H1 (cell line): ENCODE measurements around the gene MBNL1. TPM values are rescaled to one million over a fixed set of nuclear protein-coding genes. Genes with fewer than 3 reads are reported as not detected.

Experiments used
- CTCF ChIA-PET: fragments of 300-600 bp; sonication (Branson Sonifier 250); formaldehyde crosslinking; loops from one replicate; lab custom pipeline; 2021; ENCODE audit not compliant: partially characterized antibody; lab: Charles Lee
- POLR2A ChIA-PET: fragments of 300-600 bp; sonication (Branson Sonifier 250); formaldehyde crosslinking; loops from one replicate; lab custom pipeline; 2021; ENCODE audit warnings: inconsistent platforms; ENCODE audit not compliant: partially characterized antibody; lab: Charles Lee
- DNase-seq, 2 experiments: peaks; one replicate each; pipeline versions ENCODE4 v3.0.0 to v3.0.0-alpha.2; 2010 to 2022; ENCODE audit warnings: low spot score in 2 of 2, low read depth in 1 of 2, mixed read lengths in 1 of 2
- FAIRE-seq: peaks from 2 replicates; lab custom pipeline; 2011; peaks lifted over from hg19 to GRCh38; lab: Jason Lieb, UNC
- H2AFZ ChIP-seq: 2 replicates; pipeline ENCODE4 v1.8.1; 2012; ENCODE audit warnings: low read length, inconsistent platforms
- H2AK5ac ChIP-seq: 2 replicates; pipeline ENCODE4 v1.6.1; 2013; ENCODE audit warnings: low read depth, low read length
- H2BK120ac ChIP-seq: replicated peaks from 2 replicates; pipeline ENCODE3; 2013; ENCODE audit warnings: low read depth, low read length, inconsistent platforms
- H2BK12ac ChIP-seq: 2 replicates; pipeline ENCODE4 v1.6.1; 2013; ENCODE audit warnings: low read depth, low read length
- H2BK15ac ChIP-seq: 2 replicates; pipeline ENCODE4 v1.6.1; 2013; ENCODE audit warnings: low read length
- H2BK20ac ChIP-seq: 2 replicates; pipeline ENCODE4 v1.6.1; 2013; ENCODE audit warnings: low read length
- H2BK5ac ChIP-seq: 2 replicates; pipeline ENCODE4 v1.6.1; 2013; ENCODE audit warnings: low read depth, low read length
- H3K14ac ChIP-seq: 2 replicates; pipeline ENCODE4 v1.6.1; 2013; ENCODE audit warnings: inconsistent platforms; ENCODE audit not compliant: insufficient read length
- H3K18ac ChIP-seq: 2 replicates; pipeline ENCODE4 v1.6.1; 2013; ENCODE audit warnings: low read length; ENCODE audit errors: extremely low read depth
- H3K23ac ChIP-seq: 2 replicates; pipeline ENCODE4 v1.6.1; 2013; ENCODE audit warnings: inconsistent platforms; ENCODE audit not compliant: insufficient read length
- H3K23me2 ChIP-seq: 2 replicates; pipeline ENCODE4 v1.6.1; 2013; ENCODE audit warnings: low read depth, low read length
- H3K27ac ChIP-seq: 2 replicates; pipeline ENCODE4 v1.6.1; 2011; ENCODE audit warnings: low read depth, low read length, inconsistent platforms
- H3K27me3 ChIP-seq, 4 experiments: replicated peaks in 1 of 4; 1 replicate in 1 of 4; 2 replicates in 3 of 4; pipeline versions ENCODE4 v1.6.1 to v1.8.1; 2011 to 2013; ENCODE audit warnings: low read length in 3 of 4, mild to moderate bottlenecking in 3 of 4, inconsistent platforms in 2 of 4, mixed read lengths in 2 of 4, moderate library complexity in 1 of 4; ENCODE audit not compliant: control insufficient read depth in 3 of 4, insufficient read depth in 3 of 4; ENCODE audit errors: extremely low read depth in 1 of 4
- H3K36me3 ChIP-seq, 4 experiments: 2 replicates each; pipeline versions ENCODE4 v1.6.1 to v1.8.1; 2011 to 2013; ENCODE audit warnings: mild to moderate bottlenecking in 4 of 4, low read length in 3 of 4, moderate library complexity in 2 of 4, control low read depth in 1 of 4, inconsistent platforms in 1 of 4; ENCODE audit not compliant: insufficient read depth in 4 of 4, control insufficient read depth in 2 of 4
- H3K4ac ChIP-seq: replicated peaks from 2 replicates; pipeline ENCODE3; 2013; ENCODE audit warnings: low read length, low read depth, mixed read lengths, inconsistent platforms; ENCODE audit not compliant: insufficient read length
- H3K4me1 ChIP-seq, 4 experiments: replicated peaks in 1 of 4; 1 replicate in 1 of 4; 2 replicates in 3 of 4; pipeline versions ENCODE4 v1.6.1 to v1.8.1; 2011 to 2013; ENCODE audit warnings: low read length in 3 of 4, inconsistent platforms in 2 of 4, mixed read lengths in 1 of 4; ENCODE audit not compliant: insufficient read depth in 4 of 4, control insufficient read depth in 3 of 4
- H3K4me2 ChIP-seq, 2 experiments: 2 replicates each; pipeline versions ENCODE4 v1.6.1 to v1.8.1; 2011 to 2013; ENCODE audit warnings: low read depth in 2 of 2, low read length in 2 of 2, control low read depth in 1 of 2, inconsistent platforms in 1 of 2, mild to moderate bottlenecking in 1 of 2; ENCODE audit not compliant: insufficient read depth in 1 of 2
- H3K4me3 ChIP-seq, 4 experiments: fragments of 200-600, 300-600 bp in 1 of 4; sonication (generic), shearing (Covaris generic), sonication (Bioruptor Twin) in 1 of 4; 2 replicates each; pipeline versions ENCODE4 v1.5.1 to v1.8.1; 2011 to 2016; ENCODE audit warnings: low read length in 4 of 4, low read depth in 3 of 4, control low read depth in 2 of 4, inconsistent platforms in 2 of 4, mild to moderate bottlenecking in 2 of 4, mixed read lengths in 1 of 4, moderate library complexity in 1 of 4; ENCODE audit not compliant: insufficient read depth in 2 of 4; ENCODE audit errors: extremely low read depth in 1 of 4
- H3K56ac ChIP-seq: replicated peaks from 2 replicates; pipeline ENCODE3; 2013; ENCODE audit warnings: low read depth, mild to moderate bottlenecking, mixed read lengths, low read length, inconsistent platforms; ENCODE audit not compliant: insufficient read length
- H3K79me1 ChIP-seq: 2 replicates; pipeline ENCODE4 v1.6.1; 2013; ENCODE audit warnings: low read depth, low read length, control low read depth
- H3K79me2 ChIP-seq, 2 experiments: 2 replicates each; pipeline versions ENCODE4 v1.6.1 to v1.8.1; 2012 to 2013; ENCODE audit warnings: low read length in 2 of 2, mild to moderate bottlenecking in 2 of 2, inconsistent platforms in 1 of 2; ENCODE audit not compliant: insufficient read depth in 2 of 2, control insufficient read depth in 1 of 2
- H3K9ac ChIP-seq, 4 experiments: replicated peaks in 1 of 4; 1 replicate in 1 of 4; 2 replicates in 3 of 4; pipeline versions ENCODE4 v1.6.1 to v1.8.1; 2011 to 2013; ENCODE audit warnings: low read depth in 3 of 4, low read length in 3 of 4, control low read depth in 2 of 4, mild to moderate bottlenecking in 2 of 4, moderate library complexity in 2 of 4, inconsistent platforms in 1 of 4; ENCODE audit errors: extremely low read depth in 1 of 4
- H3K9me3 ChIP-seq, 2 experiments: 2 replicates each; pipeline versions ENCODE4 v1.6.1 to v1.8.1; 2012 to 2013; ENCODE audit warnings: mild to moderate bottlenecking in 2 of 2, moderate library complexity in 2 of 2, control low read depth in 1 of 2, inconsistent platforms in 1 of 2, low read depth in 1 of 2, low read length in 1 of 2, mixed read lengths in 1 of 2; ENCODE audit not compliant: insufficient read depth in 2 of 2
- H4K20me1 ChIP-seq, 2 experiments: replicated peaks in 1 of 2; 2 replicates each; pipeline versions ENCODE3 to v1.8.1; 2011 to 2013; ENCODE audit warnings: inconsistent platforms in 2 of 2, low read length in 2 of 2, mild to moderate bottlenecking in 1 of 2; ENCODE audit not compliant: insufficient read depth in 2 of 2, control insufficient read depth in 1 of 2
- H4K5ac ChIP-seq: 2 replicates; pipeline ENCODE4 v1.6.1; 2013; ENCODE audit warnings: low read length, low read depth, mixed read lengths, inconsistent platforms; ENCODE audit not compliant: insufficient read length
- H4K8ac ChIP-seq: 2 replicates; pipeline ENCODE4 v1.8.0; 2013; ENCODE audit warnings: mild to moderate bottlenecking, moderate library complexity, low read length, inconsistent platforms; ENCODE audit not compliant: insufficient read depth; ENCODE audit errors: extremely low read depth
- H4K91ac ChIP-seq: replicated peaks from 2 replicates; pipeline ENCODE3; 2013; ENCODE audit warnings: low read length, mixed read lengths, inconsistent platforms; ENCODE audit not compliant: insufficient read length
- SIX5 ChIP-seq: IDR thresholded peaks from 2 replicates; pipeline ENCODE4 v1.6.1; 2011; ENCODE audit warnings: mild to moderate bottlenecking, low read depth, low read length
- SUZ12 ChIP-seq: fragments of 200-600 bp; sonication (generic); IDR thresholded peaks from 2 replicates; pipeline ENCODE4 v1.6.1; 2012; ENCODE audit warnings: mild to moderate bottlenecking, inconsistent platforms, low read length, moderate library complexity, mixed read lengths
- YY1 ChIP-seq: IDR thresholded peaks from 2 replicates; pipeline ENCODE4 v1.6.1; 2011; ENCODE audit warnings: low read depth, mild to moderate bottlenecking, low read length
- WGBS, 2 experiments: shearing (Covaris generic) in 1 of 2; methylation state at CpG; one replicate each; pipeline versions ENCODE4 v1.1.6 to v1.1.7; 2013 to 2015; ENCODE audit warnings: low lambda C conversion rate in 2 of 2, mixed read lengths in 2 of 2, inconsistent platforms in 1 of 2, low coverage in 1 of 2, missing lambda C conversion rate in 1 of 2; ENCODE audit not compliant: insufficient replicate concordance in 2 of 2, insufficient coverage in 1 of 2, insufficient read length in 1 of 2; ENCODE audit errors: extremely low coverage in 1 of 2, missing lambda C conversion rate in 1 of 2; 5-methylcytosine and 5-hydroxymethylcytosine counted together
- polyA plus RNA-seq, 7 experiments: library from polyadenylated mRNA; depleted of rRNA in 3 of 7; stranded (reverse) in 5 of 7; unstranded in 2 of 7; fragments of >200 nt in 5 of 7; fragments of 200-250 nt in 2 of 7; gene quantifications; 1 replicate in 5 of 7; 2 replicates in 1 of 7; 4 replicates in 1 of 7; pipeline versions ENCODE4 v1.2.1 to v1.2.3, GENCODE V29; 2011 to 2013; ENCODE audit warnings: missing spikeins in 2 of 7, mixed read lengths in 2 of 7
- total RNA-seq: library from RNA; stranded (reverse); fragmentation: NEBNext Ultra II Directional; extraction: Animal tissue kit (Norgen Biotek cat#: 25700); gene quantifications from 2 replicates; pipeline ENCODE4 v1.2.1, GENCODE V29; 2021

Gene MBNL1
- total and polyA plus RNA-seq, 2 of the 8 experiments (the other 6 are each of a cell fraction or from before 2014, with no cell fraction given), result 5.0 to 16.4 TPM

GRCh38 chr3:152319831-152320617 lies 51.3 kb downstream of the MBNL1 start:
- no peak overlapping the region for H2AFZ ChIP-seq
- no peak overlapping the region for H2AK5ac ChIP-seq
- H3K4me3 ChIP-seq, result no peak overlapping the region
- H4K91ac ChIP-seq, result no peak overlapping the region
- H2BK5ac ChIP-seq, result no peak overlapping the region
- no peaks in the 10 kb centered on the region for H4K20me1 ChIP-seq
- DNase-seq (no peak), FAIRE-seq (no peak)
- no peaks in the 10 kb centered on the region for H3K27me3 ChIP-seq
- no peak overlapping the region for H2BK20ac ChIP-seq
- H3K4me2 ChIP-seq, result no peak overlapping the region
- no peaks in the 10 kb centered on the region for H3K36me3 ChIP-seq
- H3K23ac ChIP-seq, result no peak overlapping the region
- no peak overlapping the region for H3K27ac ChIP-seq
- no peak overlapping the region for H4K8ac ChIP-seq
- no peak overlapping the region for H3K18ac ChIP-seq
- ChIA-PET POLR2A (no interaction called here), CTCF (no interaction called here)
- WGBS, 2 experiments, result 91% methylated on average over 3 of the region's 3 CpGs; no CpG with 5 or more reads in 1 of the 2 experiments
- H3K9me3 ChIP-seq, result no peaks in the 10 kb centered on the region
- H3K9ac ChIP-seq, result no peak overlapping the region
- no peak overlapping the region for H2BK120ac ChIP-seq
- no peaks in the 10 kb centered on the region for H3K79me1 ChIP-seq
- no peak overlapping the region for H3K14ac ChIP-seq
- H2BK12ac ChIP-seq, result no peak overlapping the region
- H3K4me1 ChIP-seq, result peaks cover 0 to 7% (median 1%) of the 10 kb centered on the region in 4 experiments; a peak in 3 of 7 replicates
- peaks cover 0 to 22% of the 10 kb centered on the region in 2 experiments; a peak in 2 of 4 replicates for H3K79me2 ChIP-seq
- H2BK15ac ChIP-seq, result no peak overlapping the region
- no peak overlapping the region for H4K5ac ChIP-seq
- no peaks in the 10 kb centered on the region for H3K23me2 ChIP-seq
- no peak overlapping the region for H3K56ac ChIP-seq
- no peak overlapping the region for H3K4ac ChIP-seq
- no peak for TF ChIP-seq YY1
- no peak for TF ChIP-seq SUZ12
- no peak for TF ChIP-seq SIX5
